ENCODE data around the gene CORO1C.
"Not testable (repeated sequence)": the region's sequence is repeated elsewhere in the genome, so short reads cannot be mapped to it uniquely, and the experiment has no call there.

Gene CORO1C

GRCh38 chr12:108672054-108672453 lies 59.3 kb downstream of the CORO1C start:
- no peak for DNase-seq (ENCODE audit: low spot score)

DNA sequence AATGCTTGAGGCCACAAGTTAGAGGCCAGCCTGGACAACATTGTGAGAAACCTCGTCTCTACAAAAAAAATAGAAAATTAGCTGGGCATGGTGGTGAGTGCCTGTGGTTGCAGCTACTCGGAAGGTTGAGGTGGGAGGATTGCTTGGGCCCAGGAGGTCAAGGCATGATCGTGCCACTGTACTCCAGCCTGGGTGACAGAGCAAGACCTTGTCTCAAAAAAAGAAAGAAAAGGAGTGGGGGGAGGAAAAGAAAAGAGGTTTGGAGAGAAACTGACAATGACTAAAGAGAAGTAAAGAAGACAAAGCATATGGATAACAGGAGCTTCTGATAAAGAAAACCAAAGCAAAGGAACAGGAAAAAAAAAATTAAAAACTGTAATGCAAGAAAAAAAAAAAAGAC lies 60.2 kb downstream of the CORO1C start:
- DNase-seq (ENCODE audit: low spot score): no peak

DNA sequence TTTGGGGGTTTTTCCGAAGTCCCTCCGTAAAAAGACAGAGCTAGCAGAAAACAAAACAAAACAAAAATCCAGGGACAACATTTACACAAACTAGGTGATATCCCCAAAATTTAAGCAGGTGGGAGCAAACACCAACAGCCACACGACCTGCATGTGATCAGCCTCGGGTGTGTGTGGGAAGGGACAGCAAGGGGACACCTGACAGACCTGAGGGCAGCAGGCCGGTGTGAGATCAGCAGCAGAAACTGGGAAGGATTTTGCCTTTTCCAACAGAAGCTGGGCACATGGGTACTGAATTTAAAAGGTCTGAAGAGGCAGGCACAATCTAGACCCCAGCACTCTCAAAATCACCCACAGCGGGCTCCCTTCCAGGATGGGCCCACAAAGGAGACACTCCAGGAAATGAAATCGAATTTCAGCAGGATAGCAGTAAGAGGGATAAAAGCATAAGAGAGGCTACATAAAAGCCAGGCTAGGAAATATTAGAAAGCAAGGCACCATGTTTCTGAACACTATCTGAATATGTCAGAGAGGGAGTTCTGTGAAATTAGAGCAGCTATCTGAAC lies 61.2 kb downstream of the CORO1C start:
- no peak for DNase-seq (ENCODE audit: low spot score)

DNA sequence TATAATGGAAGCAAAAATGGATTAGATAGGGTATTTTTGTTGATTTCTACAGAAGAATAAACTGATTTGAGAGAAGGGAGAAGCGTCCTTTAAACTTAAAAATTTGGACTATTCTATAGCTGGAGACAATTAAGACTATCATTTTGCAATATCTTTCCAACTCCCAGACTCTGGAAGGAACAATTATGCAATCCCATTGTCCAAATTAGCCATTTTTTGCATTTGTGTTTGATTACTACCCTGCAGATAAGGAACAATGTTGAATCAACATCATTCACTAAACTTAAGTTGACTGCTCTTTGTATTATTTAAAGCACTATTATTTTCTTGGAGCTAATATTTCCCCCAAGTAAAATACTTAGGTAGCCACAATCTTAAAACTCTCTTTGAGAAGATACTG lies 62.8 kb downstream of the CORO1C start:
- no peak for DNase-seq (ENCODE audit: low spot score)

DNA sequence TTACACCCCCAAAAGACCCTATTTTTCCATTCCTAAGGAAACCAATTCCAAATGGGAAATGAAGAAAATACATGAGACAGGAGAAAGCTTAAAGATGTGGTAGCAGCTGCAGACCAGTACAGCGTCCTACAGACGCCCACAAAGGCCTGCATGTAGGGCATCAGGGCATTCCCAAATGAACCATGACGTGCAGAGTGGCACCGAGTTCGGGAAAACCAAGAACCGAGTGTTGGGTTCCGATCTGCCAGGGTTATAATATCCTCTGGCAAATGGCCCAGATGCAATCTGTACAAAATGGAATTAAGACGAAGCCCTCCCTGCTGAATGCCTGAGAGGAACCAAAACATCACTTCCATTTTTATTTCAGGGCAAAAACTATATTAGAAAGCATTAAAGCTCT lies 63.3 kb downstream of the CORO1C start:
- no peak for DNase-seq (ENCODE audit: low spot score)

DNA sequence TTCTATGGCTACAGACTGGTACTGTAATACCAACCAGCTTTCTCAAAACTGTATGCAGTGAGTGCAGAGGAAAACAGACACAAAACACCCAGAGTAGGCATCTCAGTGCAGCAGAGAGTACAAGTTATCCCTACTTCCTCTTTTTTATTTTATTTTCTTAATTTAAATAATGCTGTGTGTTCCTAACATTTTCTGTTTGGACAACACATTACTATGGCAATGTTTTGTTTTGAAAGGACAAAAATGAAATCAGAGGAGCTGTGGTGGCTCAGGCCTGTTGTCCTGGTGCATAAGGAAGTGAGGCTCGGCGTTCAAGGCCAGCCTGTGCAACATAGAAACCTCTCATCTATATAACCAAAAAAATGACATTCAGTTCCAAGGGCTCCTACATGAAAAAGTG lies 64.0 kb downstream of the CORO1C start:
- no peak for DNase-seq (ENCODE audit: low spot score)

DNA sequence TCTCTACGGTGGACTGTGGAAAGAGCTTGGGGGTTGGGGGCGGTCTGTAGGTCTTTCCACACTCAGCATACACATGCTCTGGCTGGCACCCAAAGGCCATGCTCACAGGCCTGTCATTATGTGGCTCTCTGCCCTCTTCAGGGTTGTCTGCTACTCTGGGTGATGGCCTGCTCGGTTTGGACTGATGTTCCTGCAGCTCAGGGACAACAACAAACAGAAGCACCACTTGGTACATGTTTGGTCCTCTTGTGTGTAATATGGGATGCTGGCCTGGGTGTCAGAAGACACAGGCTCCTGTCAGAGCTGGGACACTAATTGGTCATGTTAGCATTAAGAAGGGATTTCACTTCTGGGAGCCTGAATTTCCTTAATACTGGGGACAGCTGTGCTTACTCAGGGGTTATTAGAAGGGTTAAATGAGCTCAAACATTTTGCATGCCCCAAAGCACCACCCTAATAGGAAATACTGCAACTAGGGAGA lies 64.9 kb downstream of the CORO1C start:
- no peak for DNase-seq (ENCODE audit: low spot score)

DNA sequence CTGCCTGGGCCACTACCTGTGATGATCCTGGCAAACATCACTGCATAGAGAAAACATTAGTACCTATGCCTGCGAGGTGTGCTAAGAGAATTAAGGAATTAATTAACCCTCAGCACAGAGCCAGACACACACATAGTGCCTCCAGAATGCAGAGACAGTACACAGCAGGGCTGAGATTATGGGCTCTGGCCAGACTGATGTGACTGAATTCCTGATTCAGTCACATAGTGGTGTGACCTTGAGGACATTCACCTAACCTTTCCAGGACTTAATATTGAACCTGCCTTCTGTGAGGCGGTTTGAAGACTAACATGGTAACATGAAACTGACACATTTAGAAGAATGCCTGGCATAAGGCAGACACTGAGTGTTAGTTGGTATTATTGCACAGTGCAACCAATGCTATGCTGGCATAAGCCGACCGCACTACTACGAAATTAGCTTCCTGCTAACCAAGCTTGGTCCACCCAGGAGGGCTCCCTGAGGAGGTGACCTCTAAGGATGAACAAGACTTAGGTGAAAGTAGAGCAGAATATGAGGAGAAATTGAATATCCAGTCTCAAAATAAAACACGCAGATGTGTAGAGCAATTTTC lies 65.6 kb downstream of the CORO1C start:
- DNase-seq (ENCODE audit: low spot score): no peak

DNA sequence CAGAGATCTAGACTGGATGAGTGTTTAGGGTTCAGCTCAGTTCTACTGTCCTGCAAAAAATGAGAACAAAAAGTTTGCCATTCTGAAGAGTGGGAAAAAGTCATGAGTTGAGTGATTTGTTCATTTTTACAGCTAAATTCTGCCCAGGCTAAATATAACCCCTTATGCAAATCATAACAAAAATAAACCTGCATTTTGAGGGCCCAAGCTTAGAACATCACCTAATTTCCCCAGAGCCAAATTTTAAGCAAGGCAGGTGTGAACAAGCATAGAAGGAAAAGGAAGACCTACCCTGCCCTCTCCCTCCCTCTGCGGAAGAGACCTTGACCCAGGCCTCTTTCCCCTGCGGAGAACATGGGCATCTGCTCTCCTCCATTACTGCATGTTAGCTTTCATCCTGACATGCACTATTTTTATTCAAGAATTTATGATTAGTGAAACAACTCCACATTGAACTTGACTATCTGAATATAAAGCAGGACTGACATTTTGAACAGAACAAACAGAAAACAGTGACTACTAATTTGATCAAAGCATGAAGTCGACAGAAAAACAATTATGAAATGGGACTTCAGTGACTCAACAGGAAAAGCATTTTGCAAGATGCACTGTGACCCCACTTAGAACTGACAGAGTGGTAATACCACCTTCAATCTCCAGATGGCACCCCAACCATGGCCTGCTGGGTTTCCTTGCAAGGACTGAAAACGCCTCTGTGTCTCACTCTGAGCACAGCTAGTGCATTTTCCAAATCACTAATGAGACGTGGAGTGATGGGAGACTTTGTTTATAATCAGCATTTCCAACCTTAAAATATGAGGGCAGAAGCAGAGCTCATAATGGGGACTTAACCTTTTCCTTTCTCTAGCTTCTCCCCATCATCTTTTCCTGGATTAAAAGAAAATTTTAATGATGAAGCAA lies 66.7 kb downstream of the CORO1C start:
- peak; percentile 94 for DNase-seq (ENCODE audit: low spot score)

- no peak for DNase-seq (ENCODE audit: low spot score)
These were observed 67.8 kb downstream of the CORO1C start for GRCh38 chr12:108663324-108664015.

- DNase-seq (ENCODE audit: low spot score): not testable (repeated sequence)
These were observed 73.2 kb downstream of the CORO1C start for GRCh38 chr12:108658115-108658514.

- DNase-seq (ENCODE audit: low spot score): no peak
These were observed 74.1 kb downstream of the CORO1C start for GRCh38 chr12:108657130-108657745.

DNA sequence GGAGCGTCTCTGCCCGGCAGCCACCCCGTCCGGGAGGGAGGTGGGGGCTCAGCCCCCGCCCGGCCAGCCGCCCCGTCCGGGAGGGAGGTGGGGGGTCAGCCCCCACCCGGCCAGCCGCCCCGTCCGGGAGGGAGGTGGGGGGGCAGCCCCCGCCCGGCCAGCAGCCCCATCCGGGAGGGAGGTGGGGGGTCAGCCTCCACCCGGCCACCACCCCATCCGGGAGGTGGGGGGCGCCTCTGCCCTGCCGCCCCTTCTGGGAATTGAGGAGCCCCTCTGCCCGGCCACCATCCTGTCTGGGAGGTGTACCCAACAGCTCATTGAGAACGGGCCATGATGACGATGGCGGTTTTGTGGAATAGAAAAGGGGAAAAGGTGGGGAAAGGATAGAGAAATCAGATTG lies 75.1 kb downstream of the CORO1C start:
- not testable (repeated sequence) for DNase-seq (ENCODE audit: low spot score)

DNA sequence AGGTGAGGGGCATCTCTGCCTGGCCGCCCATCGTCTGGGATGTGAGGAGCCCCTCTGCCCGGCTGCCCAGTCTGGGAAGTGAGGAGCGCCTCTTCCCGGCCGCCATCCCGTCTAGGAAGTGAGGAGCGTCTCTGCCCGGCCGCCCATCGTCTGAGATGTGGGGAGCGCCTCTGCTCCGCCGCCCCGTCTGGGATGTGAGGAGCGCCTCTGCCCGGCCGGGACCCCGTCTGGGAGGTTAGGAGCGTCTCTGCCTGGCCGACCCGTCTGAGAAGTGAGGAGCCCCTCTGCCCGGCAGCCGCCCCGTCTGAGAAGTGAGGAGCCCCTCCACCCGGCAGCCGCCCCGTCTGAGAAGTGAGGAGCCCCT lies 75.5 kb downstream of the CORO1C start:
- DNase-seq (ENCODE audit: low spot score): not testable (repeated sequence)

GRCh38 chr12:108654622-108655021 lies 76.7 kb downstream of the CORO1C start:
- not testable (repeated sequence) for DNase-seq (ENCODE audit: low spot score)

DNA sequence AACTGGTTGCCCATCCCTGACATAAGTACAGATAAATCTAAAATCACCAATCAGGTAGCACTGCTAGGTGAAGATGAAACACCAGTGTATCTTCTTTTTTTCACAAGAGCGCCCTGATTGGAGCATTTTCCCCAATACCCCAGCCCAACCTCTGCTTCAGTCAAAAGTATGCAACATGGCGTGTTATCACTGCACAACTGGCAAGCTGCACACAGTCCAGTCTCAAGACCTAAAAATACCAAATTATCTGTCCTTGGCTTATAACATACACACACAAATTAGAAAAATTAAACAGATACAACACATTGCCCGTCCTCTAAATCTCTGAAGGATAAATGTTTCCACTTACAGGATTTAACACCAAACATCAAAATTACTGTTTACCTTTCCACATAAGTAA lies 77.4 kb downstream of the CORO1C start:
- no peak for DNase-seq (ENCODE audit: low spot score)

- DNase-seq (ENCODE audit: low spot score): no peak
These were observed 78.2 kb downstream of the CORO1C start for GRCh38 chr12:108653082-108653516.

DNA sequence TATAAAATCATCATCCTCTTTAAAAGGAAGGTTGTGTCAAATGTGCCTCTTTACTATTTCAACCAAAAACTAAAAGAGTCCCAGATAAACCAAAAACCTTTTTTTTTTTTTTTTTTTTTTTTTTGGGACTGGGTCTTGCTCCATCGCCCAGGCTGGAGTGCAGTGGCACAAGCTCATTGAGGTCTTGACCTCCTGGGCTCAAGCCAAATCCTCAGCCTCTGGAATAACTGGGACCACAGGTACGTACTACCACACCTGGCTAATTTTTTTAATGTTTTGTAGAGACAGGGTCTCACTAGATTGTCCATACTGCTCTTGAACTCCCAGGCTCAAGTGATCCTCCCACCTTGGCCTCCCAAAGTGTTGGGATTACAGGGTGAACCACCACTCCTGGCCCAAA lies 81.2 kb downstream of the CORO1C start:
- no peak for DNase-seq (ENCODE audit: low spot score)

- no peak for DNase-seq (ENCODE audit: low spot score)
These were observed 81.6 kb downstream of the CORO1C start for GRCh38 chr12:108649669-108650068.

DNA sequence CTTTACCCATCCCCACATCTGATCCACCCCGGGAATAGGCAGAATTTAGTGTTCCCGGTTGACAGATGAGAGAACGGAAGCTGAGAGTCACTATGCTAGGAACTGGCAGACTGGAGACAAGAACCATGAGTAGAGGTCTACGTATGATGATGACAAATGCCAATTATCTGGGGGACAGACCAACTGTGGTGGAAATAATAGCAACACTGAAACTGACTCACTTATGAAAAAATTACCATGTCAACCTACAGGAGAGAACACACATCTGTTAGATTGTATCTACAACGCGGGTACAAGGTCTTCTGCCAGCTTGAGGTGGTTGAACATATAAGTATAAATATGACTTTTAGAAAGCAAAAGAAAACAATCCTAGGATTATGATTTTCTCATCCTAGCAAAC lies 82.2 kb downstream of the CORO1C start:
- no peak for DNase-seq (ENCODE audit: low spot score)

DNA sequence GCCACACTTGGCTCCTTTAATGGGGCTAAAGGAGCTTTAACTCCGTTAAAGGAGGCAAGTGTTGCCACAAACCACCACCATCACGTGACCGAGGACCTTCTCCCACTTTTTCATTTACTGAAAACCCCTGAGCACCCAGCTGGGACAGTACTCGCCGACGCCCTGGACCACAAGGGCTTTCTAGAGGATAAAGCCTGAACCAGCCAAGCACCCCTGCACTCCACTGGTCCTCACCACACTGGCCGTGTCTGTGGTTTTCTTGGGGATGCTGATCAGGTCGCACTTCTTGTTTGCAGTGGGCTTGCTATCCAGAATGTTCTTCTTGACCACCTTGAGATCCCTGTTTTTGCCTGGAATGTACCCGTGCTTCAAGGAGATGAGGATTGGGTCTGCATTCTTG lies 82.9 kb downstream of the CORO1C start:
- no peak for DNase-seq (ENCODE audit: low spot score)
